H1 (cell line): Measurements from ENCODE around the gene PPP1R14C. TPM values are rescaled to one million over a fixed set of nuclear protein-coding genes. Genes with fewer than 3 reads are reported as not detected.

ENCODE experiments used
- CTCF ChIA-PET: fragments of 300-600 bp; sonication (Branson Sonifier 250); formaldehyde crosslinking; loops from one replicate; lab custom pipeline; 2021; ENCODE audit not compliant: partially characterized antibody; lab: Charles Lee
- POLR2A ChIA-PET: fragments of 300-600 bp; sonication (Branson Sonifier 250); formaldehyde crosslinking; loops from one replicate; lab custom pipeline; 2021; ENCODE audit warnings: inconsistent platforms; ENCODE audit not compliant: partially characterized antibody; lab: Charles Lee
- DNase-seq, 2 experiments: peaks; one replicate each; pipeline versions ENCODE4 v3.0.0 to v3.0.0-alpha.2; 2010 to 2022; ENCODE audit warnings: low spot score in 2 of 2, low read depth in 1 of 2, mixed read lengths in 1 of 2
- FAIRE-seq: peaks from 2 replicates; lab custom pipeline; 2011; peaks lifted over from hg19 to GRCh38; lab: Jason Lieb, UNC
- H2AFZ ChIP-seq: 2 replicates; pipeline ENCODE4 v1.8.1; 2012; ENCODE audit warnings: low read length, inconsistent platforms
- H2AK5ac ChIP-seq: 2 replicates; pipeline ENCODE4 v1.6.1; 2013; ENCODE audit warnings: low read depth, low read length
- H2BK120ac ChIP-seq: replicated peaks from 2 replicates; pipeline ENCODE3; 2013; ENCODE audit warnings: low read depth, low read length, inconsistent platforms
- H2BK12ac ChIP-seq: 2 replicates; pipeline ENCODE4 v1.6.1; 2013; ENCODE audit warnings: low read depth, low read length
- H2BK15ac ChIP-seq: 2 replicates; pipeline ENCODE4 v1.6.1; 2013; ENCODE audit warnings: low read length
- H2BK20ac ChIP-seq: 2 replicates; pipeline ENCODE4 v1.6.1; 2013; ENCODE audit warnings: low read length
- H2BK5ac ChIP-seq: 2 replicates; pipeline ENCODE4 v1.6.1; 2013; ENCODE audit warnings: low read depth, low read length
- H3K14ac ChIP-seq: 2 replicates; pipeline ENCODE4 v1.6.1; 2013; ENCODE audit warnings: inconsistent platforms; ENCODE audit not compliant: insufficient read length
- H3K18ac ChIP-seq: 2 replicates; pipeline ENCODE4 v1.6.1; 2013; ENCODE audit warnings: low read length; ENCODE audit errors: extremely low read depth
- H3K23ac ChIP-seq: 2 replicates; pipeline ENCODE4 v1.6.1; 2013; ENCODE audit warnings: inconsistent platforms; ENCODE audit not compliant: insufficient read length
- H3K23me2 ChIP-seq: 2 replicates; pipeline ENCODE4 v1.6.1; 2013; ENCODE audit warnings: low read depth, low read length
- H3K27ac ChIP-seq: 2 replicates; pipeline ENCODE4 v1.6.1; 2011; ENCODE audit warnings: low read depth, low read length, inconsistent platforms
- H3K27me3 ChIP-seq, 4 experiments: replicated peaks in 1 of 4; 1 replicate in 1 of 4; 2 replicates in 3 of 4; pipeline versions ENCODE4 v1.6.1 to v1.8.1; 2011 to 2013; ENCODE audit warnings: low read length in 3 of 4, mild to moderate bottlenecking in 3 of 4, inconsistent platforms in 2 of 4, mixed read lengths in 2 of 4, moderate library complexity in 1 of 4; ENCODE audit not compliant: control insufficient read depth in 3 of 4, insufficient read depth in 3 of 4; ENCODE audit errors: extremely low read depth in 1 of 4
- H3K36me3 ChIP-seq, 4 experiments: 2 replicates each; pipeline versions ENCODE4 v1.6.1 to v1.8.1; 2011 to 2013; ENCODE audit warnings: mild to moderate bottlenecking in 4 of 4, low read length in 3 of 4, moderate library complexity in 2 of 4, control low read depth in 1 of 4, inconsistent platforms in 1 of 4; ENCODE audit not compliant: insufficient read depth in 4 of 4, control insufficient read depth in 2 of 4
- H3K4ac ChIP-seq: replicated peaks from 2 replicates; pipeline ENCODE3; 2013; ENCODE audit warnings: low read length, low read depth, mixed read lengths, inconsistent platforms; ENCODE audit not compliant: insufficient read length
- H3K4me1 ChIP-seq, 4 experiments: replicated peaks in 1 of 4; 1 replicate in 1 of 4; 2 replicates in 3 of 4; pipeline versions ENCODE4 v1.6.1 to v1.8.1; 2011 to 2013; ENCODE audit warnings: low read length in 3 of 4, inconsistent platforms in 2 of 4, mixed read lengths in 1 of 4; ENCODE audit not compliant: insufficient read depth in 4 of 4, control insufficient read depth in 3 of 4
- H3K4me2 ChIP-seq, 2 experiments: 2 replicates each; pipeline versions ENCODE4 v1.6.1 to v1.8.1; 2011 to 2013; ENCODE audit warnings: low read depth in 2 of 2, low read length in 2 of 2, control low read depth in 1 of 2, inconsistent platforms in 1 of 2, mild to moderate bottlenecking in 1 of 2; ENCODE audit not compliant: insufficient read depth in 1 of 2
- H3K4me3 ChIP-seq, 4 experiments: fragments of 200-600, 300-600 bp in 1 of 4; sonication (generic), shearing (Covaris generic), sonication (Bioruptor Twin) in 1 of 4; 2 replicates each; pipeline versions ENCODE4 v1.5.1 to v1.8.1; 2011 to 2016; ENCODE audit warnings: low read length in 4 of 4, low read depth in 3 of 4, control low read depth in 2 of 4, inconsistent platforms in 2 of 4, mild to moderate bottlenecking in 2 of 4, mixed read lengths in 1 of 4, moderate library complexity in 1 of 4; ENCODE audit not compliant: insufficient read depth in 2 of 4; ENCODE audit errors: extremely low read depth in 1 of 4
- H3K56ac ChIP-seq: replicated peaks from 2 replicates; pipeline ENCODE3; 2013; ENCODE audit warnings: low read depth, mild to moderate bottlenecking, mixed read lengths, low read length, inconsistent platforms; ENCODE audit not compliant: insufficient read length
- H3K79me1 ChIP-seq: 2 replicates; pipeline ENCODE4 v1.6.1; 2013; ENCODE audit warnings: low read depth, low read length, control low read depth
- H3K79me2 ChIP-seq, 2 experiments: 2 replicates each; pipeline versions ENCODE4 v1.6.1 to v1.8.1; 2012 to 2013; ENCODE audit warnings: low read length in 2 of 2, mild to moderate bottlenecking in 2 of 2, inconsistent platforms in 1 of 2; ENCODE audit not compliant: insufficient read depth in 2 of 2, control insufficient read depth in 1 of 2
- H3K9ac ChIP-seq, 4 experiments: replicated peaks in 1 of 4; 1 replicate in 1 of 4; 2 replicates in 3 of 4; pipeline versions ENCODE4 v1.6.1 to v1.8.1; 2011 to 2013; ENCODE audit warnings: low read depth in 3 of 4, low read length in 3 of 4, control low read depth in 2 of 4, mild to moderate bottlenecking in 2 of 4, moderate library complexity in 2 of 4, inconsistent platforms in 1 of 4; ENCODE audit errors: extremely low read depth in 1 of 4
- H3K9me3 ChIP-seq, 2 experiments: 2 replicates each; pipeline versions ENCODE4 v1.6.1 to v1.8.1; 2012 to 2013; ENCODE audit warnings: mild to moderate bottlenecking in 2 of 2, moderate library complexity in 2 of 2, control low read depth in 1 of 2, inconsistent platforms in 1 of 2, low read depth in 1 of 2, low read length in 1 of 2, mixed read lengths in 1 of 2; ENCODE audit not compliant: insufficient read depth in 2 of 2
- H4K20me1 ChIP-seq, 2 experiments: replicated peaks in 1 of 2; 2 replicates each; pipeline versions ENCODE3 to v1.8.1; 2011 to 2013; ENCODE audit warnings: inconsistent platforms in 2 of 2, low read length in 2 of 2, mild to moderate bottlenecking in 1 of 2; ENCODE audit not compliant: insufficient read depth in 2 of 2, control insufficient read depth in 1 of 2
- H4K5ac ChIP-seq: 2 replicates; pipeline ENCODE4 v1.6.1; 2013; ENCODE audit warnings: low read length, low read depth, mixed read lengths, inconsistent platforms; ENCODE audit not compliant: insufficient read length
- H4K8ac ChIP-seq: 2 replicates; pipeline ENCODE4 v1.8.0; 2013; ENCODE audit warnings: mild to moderate bottlenecking, moderate library complexity, low read length, inconsistent platforms; ENCODE audit not compliant: insufficient read depth; ENCODE audit errors: extremely low read depth
- H4K91ac ChIP-seq: replicated peaks from 2 replicates; pipeline ENCODE3; 2013; ENCODE audit warnings: low read length, mixed read lengths, inconsistent platforms; ENCODE audit not compliant: insufficient read length
- FOSL1 ChIP-seq: IDR thresholded peaks from 2 replicates; pipeline ENCODE4 v1.6.1; 2011; ENCODE audit warnings: mild to moderate bottlenecking, low read depth, low read length, moderate library complexity; ENCODE audit not compliant: insufficient read depth
- HDAC6 ChIP-seq: IDR thresholded peaks from one replicate; pipeline ENCODE4 v1.7.1; 2012; ENCODE audit warnings: low read depth, mild to moderate bottlenecking, inconsistent platforms, low read length, moderate library complexity
- JUND ChIP-seq: IDR thresholded peaks from 2 replicates; pipeline ENCODE4 v1.6.1; 2011; ENCODE audit warnings: mild to moderate bottlenecking, improper control_type of control experiment, low read length
- PHF8 ChIP-seq: fragments of 200-600 bp; sonication (generic); conservative IDR thresholded peaks from 2 replicates; pipeline ENCODE4 v1.7.1; 2012; ENCODE audit warnings: low read depth, mild to moderate bottlenecking, inconsistent platforms, low read length, moderate library complexity
- SAP30 ChIP-seq: fragments of 300-600 bp; sonication (generic); IDR thresholded peaks from 2 replicates; pipeline ENCODE4 v1.7.1; 2012; ENCODE audit warnings: low read length, moderate library complexity, mild to moderate bottlenecking, inconsistent platforms; ENCODE audit not compliant: insufficient read depth, insufficient replicate concordance
- WGBS, 2 experiments: shearing (Covaris generic) in 1 of 2; methylation state at CpG; one replicate each; pipeline versions ENCODE4 v1.1.6 to v1.1.7; 2013 to 2015; ENCODE audit warnings: low lambda C conversion rate in 2 of 2, mixed read lengths in 2 of 2, inconsistent platforms in 1 of 2, low coverage in 1 of 2, missing lambda C conversion rate in 1 of 2; ENCODE audit not compliant: insufficient replicate concordance in 2 of 2, insufficient coverage in 1 of 2, insufficient read length in 1 of 2; ENCODE audit errors: extremely low coverage in 1 of 2, missing lambda C conversion rate in 1 of 2; 5-methylcytosine and 5-hydroxymethylcytosine counted together
- polyA plus RNA-seq, 7 experiments: library from polyadenylated mRNA; depleted of rRNA in 3 of 7; stranded (reverse) in 5 of 7; unstranded in 2 of 7; fragments of >200 nt in 5 of 7; fragments of 200-250 nt in 2 of 7; gene quantifications; 1 replicate in 5 of 7; 2 replicates in 1 of 7; 4 replicates in 1 of 7; pipeline versions ENCODE4 v1.2.1 to v1.2.3, GENCODE V29; 2011 to 2013; ENCODE audit warnings: missing spikeins in 2 of 7, mixed read lengths in 2 of 7
- total RNA-seq: library from RNA; stranded (reverse); fragmentation: NEBNext Ultra II Directional; extraction: Animal tissue kit (Norgen Biotek cat#: 25700); gene quantifications from 2 replicates; pipeline ENCODE4 v1.2.1, GENCODE V29; 2021

PPP1R14C gene
- total and polyA plus RNA-seq, 2 of the 8 experiments (the other 6 are each of a cell fraction or from before 2014, with no cell fraction given) = 0.30 to 0.61 TPM

- Histone ChIP-seq H3K4me2 (no peak overlapping the region), H2BK20ac (no peak overlapping the region), H3K9me3 (no peaks in the 10 kb centered on the region), H3K27me3 (no peaks in the 10 kb centered on the region), H3K23ac (no peak overlapping the region), H2BK12ac (no peak overlapping the region), H4K20me1 (no peaks in the 10 kb centered on the region), H3K18ac (no peak overlapping the region), H3K14ac (no peak overlapping the region), H3K36me3 (no peaks in the 10 kb centered on the region), H3K4me3 (no peak overlapping the region), H3K79me2 (no peaks in the 10 kb centered on the region), H3K56ac (no peak overlapping the region), H3K79me1 (no peaks in the 10 kb centered on the region), H2BK5ac (no peak overlapping the region), H3K27ac (no peak overlapping the region), H2BK15ac (no peak overlapping the region), H2AFZ (0 out of 2 replicates have a peak overlapping the region, but pooled peaks have one; percentile 4), H4K91ac (no peak overlapping the region), H2AK5ac (no peak overlapping the region), H3K4me1 (no peaks in the 10 kb centered on the region), H3K23me2 (no peaks in the 10 kb centered on the region), H4K5ac (no peak overlapping the region), H3K9ac (no peak overlapping the region), H2BK120ac (no peak overlapping the region), H3K4ac (no peak overlapping the region), H4K8ac (no peak overlapping the region)
- DNase-seq (no peak), FAIRE-seq (no peak)
- ChIA-PET POLR2A (no interaction called here), CTCF (no interaction called here)
- WGBS, 2 experiments = 87% methylated on average over 6 of the region's 6 CpGs; no CpG with 5 or more reads in 1 of the 2 experiments
- TF ChIP-seq HDAC6 = no peak
- no peak for TF ChIP-seq PHF8
- TF ChIP-seq FOSL1 = no peak
- TF ChIP-seq JUND = no peak
- TF ChIP-seq SAP30 = no peak
Measured at GRCh38 chr6:150183966-150184365, 41.1 kb downstream of the PPP1R14C start.
